Effector memory CD4-positive, alpha-beta T cell (primary cell): Measurements from ENCODE around the gene AGAP3.

ENCODE experiments used
- DNase-seq, 3 donors: peaks; one replicate each; pipeline ENCODE4 v3.0.0-alpha.2; 2020
- H3K27ac ChIP-seq: 2 replicates; pipeline ENCODE4 v1.7.0; 2013; ENCODE audit warnings: mild to moderate bottlenecking, low read length, moderate library complexity; ENCODE audit not compliant: insufficient read depth, poor library complexity, severe bottlenecking
- H3K27me3 ChIP-seq: replicated peaks from 2 replicates; pipeline ENCODE4 v1.7.0; 2013; ENCODE audit warnings: mild to moderate bottlenecking, low read length; ENCODE audit not compliant: insufficient read depth, control insufficient read depth, poor library complexity, severe bottlenecking
- H3K36me3 ChIP-seq: 2 replicates; pipeline ENCODE4 v1.7.0; 2013; ENCODE audit warnings: mild to moderate bottlenecking, low read length, moderate library complexity; ENCODE audit not compliant: control insufficient read depth, insufficient read depth
- H3K4me1 ChIP-seq: 2 replicates; pipeline ENCODE4 v1.7.0; 2013; ENCODE audit warnings: low read length, mild to moderate bottlenecking; ENCODE audit not compliant: control insufficient read depth, insufficient read depth, poor library complexity, severe bottlenecking
- H3K4me3 ChIP-seq: 2 replicates; pipeline ENCODE4 v1.7.0; 2013; ENCODE audit warnings: low read length, low read depth, mild to moderate bottlenecking; ENCODE audit not compliant: insufficient read depth, poor library complexity, severe bottlenecking
- H3K9me3 ChIP-seq: 2 replicates; pipeline ENCODE4 v1.7.0; 2013; ENCODE audit warnings: mild to moderate bottlenecking, low read length, moderate library complexity; ENCODE audit not compliant: control insufficient read depth

AGAP3 gene

GRCh38 chr7:151110236-151110940, 24.1 kb downstream of the AGAP3 start:
- H3K36me3 ChIP-seq = no peaks in the 10 kb centered on the region
- no peaks in the 10 kb centered on the region for H3K27me3 ChIP-seq
- H3K4me1 ChIP-seq = peaks cover 3% of the 10 kb centered on the region
- no peaks in the 10 kb centered on the region for H3K9me3 ChIP-seq
- DNase-seq = no peak
- H3K27ac ChIP-seq = no peak overlapping the region
- H3K4me3 ChIP-seq = no peak overlapping the region

GRCh38 chr7:151110941-151111645, 24.8 kb downstream of the AGAP3 start:
- peak; percentile 51 to 56 (median 54) for DNase-seq
- Histone ChIP-seq H3K4me3 (no peak overlapping the region), H3K36me3 (no peaks in the 10 kb centered on the region), H3K27me3 (no peaks in the 10 kb centered on the region), H3K4me1 (peaks cover 9% of the 10 kb centered on the region), H3K9me3 (no peaks in the 10 kb centered on the region), H3K27ac (no peak overlapping the region)

- Histone ChIP-seq H3K4me3 (no peak overlapping the region), H3K27ac (no peak overlapping the region), H3K9me3 (no peaks in the 10 kb centered on the region), H3K27me3 (no peaks in the 10 kb centered on the region), H3K36me3 (peaks cover under 1% of the 10 kb centered on the region), H3K4me1 (peaks cover 30% of the 10 kb centered on the region)
- DNase-seq = no peak
These were observed 27.3 kb downstream of the AGAP3 start for GRCh38 chr7:151113344-151114150.

GRCh38 chr7:151114151-151115090, 28.1 kb downstream of the AGAP3 start:
- no peak for DNase-seq
- Histone ChIP-seq H3K9me3 (no peaks in the 10 kb centered on the region), H3K4me1 (peaks cover 30% of the 10 kb centered on the region), H3K4me3 (no peak overlapping the region), H3K27me3 (no peaks in the 10 kb centered on the region), H3K27ac (no peak overlapping the region), H3K36me3 (peaks cover 10% of the 10 kb centered on the region)

DNA sequence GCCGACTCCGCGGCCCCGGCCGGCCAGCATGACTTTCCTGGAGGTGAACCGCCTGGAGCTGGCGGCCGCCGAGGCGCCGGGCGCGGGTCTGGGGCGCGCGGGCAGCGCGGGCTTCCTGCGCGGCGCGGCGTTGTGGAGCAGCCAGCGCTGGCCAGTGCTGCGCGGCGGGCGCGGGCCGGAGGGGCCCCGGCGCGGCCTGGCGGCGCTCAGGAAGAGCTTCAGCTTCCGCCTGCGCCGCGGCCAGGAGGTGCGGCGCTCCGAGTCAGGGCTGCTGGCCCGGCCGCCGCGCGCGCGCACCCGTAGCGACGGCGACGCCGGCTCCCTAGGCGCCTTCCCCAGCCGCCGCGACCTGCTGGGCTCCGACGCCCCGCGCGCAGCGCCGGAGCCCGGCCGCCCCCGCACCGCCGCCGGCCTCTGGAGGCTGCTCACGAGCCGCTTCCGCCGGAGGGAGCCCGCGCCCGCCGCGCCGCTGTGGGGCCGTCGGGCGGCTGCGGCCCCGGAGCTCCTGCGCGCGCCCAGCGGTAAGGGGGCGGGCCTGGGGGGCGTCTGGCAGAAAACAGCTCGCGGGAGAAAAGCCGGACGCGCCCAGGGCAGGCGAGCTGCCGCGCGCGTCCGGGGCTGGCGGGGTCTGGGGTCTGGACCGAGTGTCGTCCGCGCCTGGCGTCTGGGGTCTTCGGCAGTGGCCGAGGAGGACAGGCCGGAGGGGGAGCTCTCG, 29.0 kb downstream of the AGAP3 start:
- peak overlapping the region; percentile 17 for H3K4me3 ChIP-seq
- DNase-seq = no peak
- no peaks in the 10 kb centered on the region for H3K27me3 ChIP-seq
- H3K9me3 ChIP-seq = no peaks in the 10 kb centered on the region
- H3K27ac ChIP-seq = no peak overlapping the region
- peaks cover 10% of the 10 kb centered on the region for H3K36me3 ChIP-seq
- H3K4me1 ChIP-seq = peaks cover 30% of the 10 kb centered on the region

DNA sequence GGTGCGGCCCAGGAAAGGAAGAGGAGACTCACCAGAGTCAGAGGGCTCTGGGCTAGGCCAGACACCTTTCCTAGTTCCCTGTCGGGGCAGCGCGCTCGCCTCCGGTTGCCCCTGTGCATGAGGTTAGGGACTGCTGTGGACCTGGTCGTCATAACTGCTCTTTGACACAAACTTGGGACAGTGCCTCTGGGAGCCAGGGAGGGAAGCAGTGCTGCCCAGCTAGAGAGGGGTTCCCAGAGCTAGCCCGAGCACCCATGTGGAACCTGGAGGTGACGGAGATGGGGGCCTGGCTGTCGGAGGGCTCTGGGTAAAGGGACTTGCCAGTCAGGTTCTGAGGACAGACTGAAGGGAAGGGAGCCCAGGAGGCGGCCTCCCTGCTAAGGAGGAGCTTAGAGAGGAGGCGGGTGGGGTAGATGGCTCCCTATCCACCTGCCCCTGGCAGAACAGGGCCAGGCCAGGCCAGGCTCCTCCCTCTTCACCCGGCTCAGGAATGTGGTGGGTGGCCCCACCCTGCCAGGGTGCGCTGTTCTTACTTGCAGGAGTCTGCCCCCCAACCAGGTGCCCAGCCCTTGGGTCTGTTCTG, 29.7 kb downstream of the AGAP3 start:
- no peak for DNase-seq
- Histone ChIP-seq H3K9me3 (no peaks in the 10 kb centered on the region), H3K27me3 (no peaks in the 10 kb centered on the region), H3K4me1 (peaks cover 30% of the 10 kb centered on the region), H3K27ac (peak overlapping the region; percentile 33), H3K4me3 (peak overlapping the region; percentile 17), H3K36me3 (peaks cover 16% of the 10 kb centered on the region)

- no peaks in the 10 kb centered on the region for H3K27me3 ChIP-seq
- H3K4me1 ChIP-seq = peaks cover 30% of the 10 kb centered on the region
- H3K27ac ChIP-seq = peak overlapping the region; percentile 58
- no peaks in the 10 kb centered on the region for H3K9me3 ChIP-seq
- no peak for DNase-seq
- peaks cover 22% of the 10 kb centered on the region for H3K36me3 ChIP-seq
- H3K4me3 ChIP-seq = peak overlapping the region; percentile 29
These were observed 30.5 kb downstream of the AGAP3 start for GRCh38 chr7:151116603-151117440.

DNA sequence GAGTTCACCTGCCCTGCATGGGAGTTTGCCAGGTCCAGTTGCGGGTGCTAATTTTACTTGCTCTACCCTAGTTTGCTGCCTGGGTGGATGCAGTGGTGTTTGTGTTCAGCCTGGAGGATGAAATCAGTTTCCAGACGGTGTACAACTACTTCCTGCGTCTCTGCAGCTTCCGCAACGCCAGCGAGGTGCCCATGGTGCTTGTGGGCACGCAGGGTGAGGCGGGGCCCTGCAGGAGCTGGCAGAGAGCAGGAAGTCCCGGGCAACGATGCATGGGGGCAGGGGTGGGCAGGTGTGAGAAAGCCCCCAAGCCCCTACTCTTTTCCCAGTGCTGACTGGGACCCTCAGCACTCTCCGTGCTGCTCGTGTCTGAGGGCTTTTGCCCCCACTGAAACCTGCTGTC, 31.3 kb downstream of the AGAP3 start:
- H3K4me3 ChIP-seq = peak overlapping the region; percentile 29
- peak in 2 of 3 donors; percentile 31 to 44 for DNase-seq
- peak overlapping the region; percentile 58 for H3K27ac ChIP-seq
- no peaks in the 10 kb centered on the region for H3K9me3 ChIP-seq
- H3K27me3 ChIP-seq = no peaks in the 10 kb centered on the region
- H3K36me3 ChIP-seq = peaks cover 27% of the 10 kb centered on the region
- peaks cover 30% of the 10 kb centered on the region for H3K4me1 ChIP-seq
